ENCODE data around the gene ASCC3.
A peak's percentile ranks its signal among the peaks of the same experiment; 100 is the strongest.
"Not testable (repeated sequence)": the region's sequence is repeated elsewhere in the genome, so short reads cannot be mapped to it uniquely, and the experiment has no call there.

ASCC3 gene

DNA sequence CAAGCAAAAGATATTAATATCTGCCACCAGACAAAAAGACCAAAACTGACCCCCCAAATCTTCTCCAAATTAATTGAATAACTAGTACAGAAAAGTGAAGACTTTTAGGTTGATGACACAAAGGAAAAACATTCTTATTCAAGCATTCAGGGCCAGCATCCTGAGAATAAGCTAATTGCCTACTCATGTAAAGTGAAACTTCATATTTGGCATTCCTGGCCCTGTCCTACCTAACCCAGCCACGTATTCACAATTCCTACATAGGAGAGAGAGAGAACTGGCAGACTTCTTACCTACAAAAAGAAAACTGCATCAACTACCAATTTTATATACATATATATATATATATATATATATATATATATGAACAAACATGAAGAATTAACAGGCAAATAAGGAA is 4.9 kb upstream of the ASCC3 start:
- no peak for DNase-seq

DNA sequence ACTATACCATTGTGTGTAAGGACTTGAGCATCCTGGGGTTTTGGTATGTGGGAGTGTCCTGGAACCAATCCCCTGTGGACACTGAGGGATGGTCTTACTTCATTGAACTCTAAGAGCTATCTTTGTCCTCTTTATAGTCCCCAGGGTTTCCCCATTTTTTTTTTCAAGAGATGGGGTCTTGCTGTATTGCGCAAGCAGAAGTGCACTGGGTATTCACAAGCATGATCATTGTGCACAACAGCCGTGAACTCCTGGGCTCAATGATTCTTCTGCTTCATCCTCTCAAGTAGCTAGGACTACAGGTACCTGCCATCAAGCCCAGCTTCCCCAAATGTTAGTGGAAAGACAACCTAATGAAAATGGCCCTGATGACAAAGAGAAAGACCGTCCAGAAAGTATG is 2.2 kb upstream of the ASCC3 start:
- DNase-seq = no peak

DNA sequence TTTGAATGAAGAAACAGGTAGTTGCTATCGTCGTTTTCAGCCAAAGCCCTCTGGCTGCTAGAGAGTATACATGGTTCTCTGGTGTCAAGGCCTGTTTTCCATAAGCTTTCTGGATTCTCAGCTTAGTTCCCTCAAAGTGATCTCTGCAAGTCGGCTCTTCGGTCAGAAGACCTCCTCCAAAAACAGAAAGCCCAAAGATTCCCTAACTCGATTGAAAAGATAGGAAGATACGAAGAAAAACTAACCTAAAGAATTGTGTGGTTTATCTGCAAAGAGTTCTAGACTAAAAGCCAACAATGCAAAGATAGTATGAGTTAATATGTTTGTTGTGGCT is 545 bp upstream of the ASCC3 start:
- no peak for DNase-seq

DNA sequence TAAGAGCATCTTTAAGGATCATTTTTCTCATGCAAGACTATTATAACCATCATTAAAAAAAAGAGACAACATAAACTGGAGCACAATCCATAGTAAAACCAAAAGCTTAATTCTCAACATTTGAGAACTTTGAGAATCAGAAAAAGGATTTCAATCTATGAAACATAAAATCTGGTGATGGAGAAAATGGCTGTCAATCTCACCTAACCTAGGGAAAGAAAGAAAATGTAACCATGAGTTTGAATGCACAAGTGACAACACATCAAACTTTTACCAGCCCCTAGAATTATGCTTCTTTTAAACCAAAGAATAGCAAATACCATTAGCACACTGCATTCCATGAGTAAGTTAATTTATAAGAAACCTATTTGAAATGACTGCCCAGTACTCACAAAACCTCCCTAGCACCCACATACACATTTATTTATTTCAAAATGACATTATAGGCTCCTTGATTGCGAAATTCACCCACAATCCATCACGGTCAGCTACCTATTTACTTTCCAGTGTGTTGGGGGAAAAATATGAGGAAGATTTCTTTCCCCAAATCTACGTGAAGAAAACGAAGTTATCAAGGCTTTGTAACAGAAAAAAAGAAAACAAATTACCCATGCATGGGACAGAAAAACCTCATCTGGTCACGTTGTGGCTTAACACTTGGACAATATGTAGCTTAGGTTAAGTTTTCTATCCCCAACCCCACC is 828 bp downstream of the ASCC3 start:
- DNase-seq = peak; percentile 18

DNA sequence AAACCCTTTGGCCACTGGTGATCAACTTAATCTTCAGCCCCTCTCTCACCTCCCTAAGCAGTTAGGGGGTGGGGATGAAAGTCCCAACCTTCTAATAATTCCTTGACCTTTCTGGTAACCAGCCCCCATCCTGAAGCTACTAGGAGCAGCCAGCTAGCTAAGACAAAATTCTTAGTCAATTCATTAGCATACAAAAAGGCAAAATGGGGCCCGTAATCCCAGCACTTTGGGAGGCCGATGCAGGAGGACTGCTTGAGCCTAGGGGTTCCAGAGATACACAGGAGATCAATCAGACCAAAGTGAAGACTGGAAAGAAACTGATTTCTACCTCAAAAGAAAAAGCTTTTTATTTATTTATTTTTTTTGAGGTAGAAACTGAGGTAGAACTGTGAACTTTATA is 1.8 kb downstream of the ASCC3 start:
- no peak for DNase-seq

DNA sequence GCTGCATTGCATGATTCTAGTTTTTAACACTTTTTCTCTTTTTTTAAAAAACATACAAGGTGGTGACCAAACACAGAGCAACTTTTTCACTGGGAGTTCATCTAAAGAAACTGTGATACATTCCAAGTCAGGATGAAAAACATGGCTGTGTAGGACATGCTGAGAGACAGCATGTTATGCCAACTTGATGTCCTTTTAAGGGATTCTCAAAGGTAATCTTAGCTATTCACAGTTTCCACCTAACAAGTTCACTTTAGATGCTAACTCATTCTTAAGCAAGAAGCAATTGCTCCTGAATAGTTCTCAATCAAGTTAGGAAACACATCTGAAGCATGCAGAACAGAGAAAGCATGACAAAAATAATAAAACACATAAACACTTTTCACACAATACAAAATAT is 3.3 kb downstream of the ASCC3 start:
- no peak for DNase-seq

DNA sequence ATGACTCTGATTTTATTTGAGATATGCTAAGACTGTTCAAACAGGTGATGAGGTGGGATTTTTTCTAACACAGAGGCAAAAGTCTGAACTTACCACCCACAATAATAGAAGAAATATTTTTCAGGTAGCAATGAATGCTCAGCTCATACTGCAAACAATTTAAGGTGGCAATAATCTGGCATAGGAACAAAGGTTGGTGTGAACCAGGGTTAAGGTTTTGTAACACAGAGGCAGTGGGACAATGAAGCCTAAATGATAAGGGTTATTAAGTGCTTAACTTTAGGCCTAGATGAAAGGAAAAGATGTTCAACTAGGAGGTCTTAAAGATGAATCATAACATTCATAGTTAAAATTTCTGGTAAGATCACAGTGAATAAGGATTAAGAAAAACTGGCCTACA is 4.9 kb downstream of the ASCC3 start:
- DNase-seq = no peak

DNA sequence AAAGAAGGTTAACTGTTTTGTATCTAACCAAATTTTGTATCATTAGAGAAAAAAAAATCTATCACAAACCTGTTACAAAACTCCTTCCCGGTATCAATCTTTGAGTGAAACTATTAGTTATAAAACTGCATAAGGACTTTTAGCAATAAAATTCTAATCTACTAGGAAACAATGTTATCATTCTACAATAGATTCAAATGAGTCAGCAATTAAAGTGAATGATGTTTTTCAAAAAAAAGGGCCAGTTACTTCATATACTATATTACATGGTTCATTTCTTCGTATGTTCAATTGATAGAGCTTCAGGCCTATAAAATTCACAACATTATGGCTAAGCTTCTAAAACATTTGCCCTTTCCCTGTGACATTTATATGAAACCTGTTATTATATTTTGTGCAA is 15.6 kb downstream of the ASCC3 start:
- DNase-seq = no peak

DNA sequence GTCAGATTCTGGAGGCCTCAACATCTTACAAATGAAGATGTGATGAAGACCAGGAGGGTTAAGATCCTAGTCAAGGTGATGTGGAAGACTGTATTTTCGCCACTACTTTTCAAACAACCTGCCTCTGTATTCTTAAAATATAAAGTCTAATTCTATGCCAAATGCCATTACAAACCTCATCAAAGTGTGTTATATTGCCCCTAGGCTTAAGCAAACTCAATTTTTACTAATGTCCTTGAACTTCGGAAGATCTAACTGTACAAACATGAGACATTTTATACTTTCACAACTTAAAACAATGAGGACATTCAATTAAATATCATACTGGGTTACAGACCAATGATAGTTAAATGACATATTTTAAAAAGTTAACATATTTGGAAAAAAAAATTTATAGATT is 19.1 kb downstream of the ASCC3 start:
- DNase-seq = no peak

DNA sequence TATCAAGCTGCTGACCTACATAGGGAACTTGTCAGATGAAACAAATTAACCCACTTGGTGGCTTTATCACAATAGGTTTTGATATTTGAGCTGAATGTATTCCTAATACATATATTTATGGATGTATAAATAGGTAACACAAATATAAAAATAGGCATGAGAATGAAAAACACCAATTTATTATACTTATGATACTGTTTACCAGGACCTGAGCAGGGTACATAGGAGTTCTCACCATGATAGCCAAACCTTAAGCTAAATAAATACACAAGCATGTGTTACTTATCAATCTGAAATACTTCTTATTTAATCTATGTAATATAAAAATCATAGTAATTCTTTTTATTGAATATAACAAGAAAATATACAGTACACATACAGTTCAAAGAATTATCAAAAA is 25.0 kb downstream of the ASCC3 start:
- DNase-seq = no peak

DNA sequence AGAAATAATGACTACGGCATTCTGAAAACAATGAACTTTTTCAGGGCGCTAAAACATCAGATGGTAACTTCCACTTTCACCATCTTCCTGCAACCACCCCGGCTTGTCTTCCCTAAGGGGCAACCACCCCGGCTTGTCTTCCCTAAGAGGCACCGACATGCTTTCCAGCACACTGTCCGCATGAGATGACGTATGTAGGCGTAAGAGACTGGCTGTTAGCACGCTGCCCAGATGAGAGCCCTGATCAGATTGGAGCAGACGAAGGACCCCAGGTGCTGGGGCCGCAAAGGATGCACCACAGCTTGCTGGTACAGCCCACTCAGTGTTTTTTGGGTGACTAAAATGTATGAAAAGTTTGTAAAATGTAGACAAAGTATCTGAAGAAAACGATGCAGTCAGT is 29.3 kb downstream of the ASCC3 start:
- DNase-seq = no peak

DNA sequence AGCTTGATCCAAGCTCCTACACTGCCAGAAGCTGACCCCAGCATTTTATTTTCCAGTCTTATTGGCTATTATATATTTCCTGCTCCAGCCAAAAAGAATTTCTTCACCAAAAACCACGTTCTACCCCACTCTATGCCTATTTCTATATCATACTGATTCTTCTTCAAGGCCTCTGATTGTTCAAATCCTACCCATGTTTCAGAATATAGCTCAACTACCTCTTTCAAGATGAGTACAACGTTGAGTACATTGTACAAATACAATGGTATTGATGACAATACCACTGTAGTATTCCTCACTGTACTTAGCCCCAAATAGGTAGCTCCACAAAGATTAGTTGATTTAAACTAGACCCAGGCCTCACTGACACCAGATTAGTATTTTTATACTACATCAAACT is 31.0 kb downstream of the ASCC3 start:
- no peak for DNase-seq

DNA sequence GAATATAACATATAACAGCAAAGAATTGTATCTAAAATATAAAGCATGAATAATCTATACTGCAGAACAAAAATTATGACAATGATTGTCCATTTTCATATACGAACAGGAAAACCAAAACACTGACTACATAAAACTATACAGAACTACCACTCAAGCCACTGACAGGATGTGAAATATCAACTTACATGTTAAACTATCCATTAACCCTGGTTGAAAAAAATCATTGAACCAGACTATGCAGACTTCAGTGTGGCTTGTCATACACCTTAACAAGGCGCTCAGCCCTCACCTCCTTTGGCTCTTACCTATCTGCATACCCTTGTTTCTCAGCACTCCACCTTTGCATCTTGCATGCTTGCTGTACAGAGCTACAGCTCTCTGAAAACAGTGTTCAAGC is 34.9 kb downstream of the ASCC3 start:
- DNase-seq = no peak

DNA sequence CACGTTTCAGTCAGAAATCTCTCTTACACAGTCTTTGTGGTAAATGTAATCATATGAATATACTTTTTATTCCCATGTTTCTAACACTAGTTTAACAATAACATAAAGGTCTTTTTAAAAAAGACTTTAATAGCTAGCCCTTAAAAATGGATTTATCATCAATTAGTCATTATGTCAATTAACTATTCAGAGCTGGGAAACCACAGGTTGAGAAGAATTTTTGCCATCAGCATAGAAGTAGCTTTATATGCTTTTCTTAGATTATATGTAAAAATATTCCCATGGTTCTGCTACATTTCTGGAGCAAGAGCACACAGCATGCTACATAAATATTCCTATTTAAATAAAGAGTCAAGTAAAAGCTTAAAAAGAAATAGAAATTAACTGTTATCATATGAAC is 35.5 kb downstream of the ASCC3 start:
- DNase-seq = no peak

DNA sequence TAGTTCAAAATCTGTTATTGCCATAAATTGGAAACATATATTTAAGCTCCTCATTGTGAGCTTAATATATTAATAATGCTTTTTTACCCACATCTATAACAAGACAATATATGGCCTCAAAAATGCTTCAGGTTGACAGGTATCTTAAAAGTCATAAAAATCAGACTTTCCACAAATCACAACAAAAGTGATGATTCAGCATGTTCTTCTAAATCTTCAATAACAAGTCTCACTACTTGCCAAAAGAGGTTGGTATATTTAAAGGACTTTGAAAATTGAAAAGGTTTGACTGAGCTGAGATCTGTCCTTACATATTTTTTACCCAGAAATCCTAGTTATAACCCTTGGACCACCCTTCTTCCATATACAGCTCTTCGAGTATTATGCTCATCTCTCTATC is 41.7 kb downstream of the ASCC3 start:
- DNase-seq = no peak

DNA sequence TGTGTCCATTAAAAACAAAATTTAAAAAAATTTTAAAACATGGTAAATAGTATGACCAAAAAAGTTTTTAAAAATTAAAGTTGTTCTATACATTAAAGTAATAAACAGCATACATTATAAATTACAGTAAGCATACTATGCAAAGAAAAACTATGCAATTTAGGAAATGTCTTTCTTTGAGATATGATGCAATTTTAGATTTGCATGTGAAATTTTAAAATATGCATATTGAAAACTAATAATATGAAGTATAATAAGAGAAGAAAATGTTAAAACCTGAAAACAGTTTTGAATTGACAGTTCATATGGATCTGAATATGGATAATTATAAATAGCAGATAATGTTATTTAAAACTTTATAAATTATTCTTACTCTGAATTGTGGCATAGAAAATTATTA is 43.1 kb downstream of the ASCC3 start:
- no peak for DNase-seq

DNA sequence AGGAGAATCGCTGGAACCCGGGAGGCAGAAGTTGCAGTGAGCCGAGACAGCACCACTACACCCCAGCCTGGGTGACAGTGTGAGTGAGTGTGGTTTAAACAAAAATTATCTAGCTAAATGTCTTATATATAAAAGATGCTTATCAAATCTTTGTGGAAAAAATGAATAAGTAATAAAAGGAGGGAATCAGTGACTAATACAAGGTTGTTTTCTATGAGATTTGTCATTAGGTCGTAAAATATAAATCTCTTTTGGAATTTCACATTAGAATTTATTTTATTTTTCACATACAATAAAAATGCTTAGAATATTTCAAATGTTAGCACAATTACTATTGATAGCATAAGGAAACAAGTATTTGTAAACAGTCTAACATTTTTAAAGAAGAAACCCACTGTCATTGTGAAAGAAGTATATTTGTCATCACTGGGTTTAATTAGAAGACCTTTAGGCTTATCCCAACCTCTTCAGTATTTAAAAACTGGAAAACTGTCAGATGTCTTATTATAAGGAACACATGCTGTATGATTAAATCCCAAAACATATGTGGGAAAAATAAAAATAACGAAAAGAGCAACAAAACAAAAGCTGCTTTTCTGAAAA is 47.1 kb downstream of the ASCC3 start:
- no peak for DNase-seq

DNA sequence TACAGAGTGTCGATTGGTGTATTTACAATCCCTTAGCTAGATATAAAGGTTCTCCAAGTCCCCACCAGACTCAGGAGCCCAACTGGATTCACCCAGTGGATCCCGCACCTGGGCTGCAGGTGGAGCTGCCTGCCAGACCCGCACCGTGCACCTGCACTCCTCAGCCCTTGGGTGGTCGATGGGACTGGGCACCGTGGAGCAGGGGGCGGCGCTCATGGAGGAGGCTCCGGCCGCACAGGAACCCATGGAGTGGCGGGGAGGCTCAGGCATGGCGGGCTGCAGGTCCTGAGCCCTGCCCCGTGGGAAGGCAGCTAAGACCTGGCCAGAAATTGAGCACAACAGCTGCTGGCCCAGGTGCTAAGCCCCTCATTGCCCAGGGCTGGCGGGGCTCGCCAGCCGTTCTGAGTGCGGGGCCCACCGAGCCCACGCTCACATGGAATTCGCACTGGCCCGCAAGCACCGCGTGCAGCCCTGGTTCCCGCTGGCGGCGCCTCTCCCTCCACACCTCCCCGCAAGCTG is 52.0 kb downstream of the ASCC3 start:
- DNase-seq = not testable (repeated sequence)

DNA sequence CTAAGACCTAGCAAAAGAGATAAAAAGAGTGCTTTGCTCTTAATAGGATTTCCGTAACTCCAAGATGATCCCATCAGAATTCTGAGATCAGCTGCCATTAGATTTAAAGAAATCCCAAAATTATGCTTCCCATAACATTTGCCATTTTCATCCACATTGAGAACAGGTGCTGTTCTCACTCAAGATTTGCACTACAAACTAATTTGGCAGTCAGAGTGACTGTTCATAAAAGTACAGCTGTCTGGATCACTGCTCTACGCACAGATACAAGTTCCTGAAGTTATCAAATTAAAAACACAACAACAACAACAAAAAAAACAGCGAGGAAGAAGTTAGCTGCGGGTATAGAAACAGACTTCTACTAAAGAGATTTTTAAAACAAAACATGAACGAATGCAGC is 58.1 kb downstream of the ASCC3 start:
- no peak for DNase-seq

DNA sequence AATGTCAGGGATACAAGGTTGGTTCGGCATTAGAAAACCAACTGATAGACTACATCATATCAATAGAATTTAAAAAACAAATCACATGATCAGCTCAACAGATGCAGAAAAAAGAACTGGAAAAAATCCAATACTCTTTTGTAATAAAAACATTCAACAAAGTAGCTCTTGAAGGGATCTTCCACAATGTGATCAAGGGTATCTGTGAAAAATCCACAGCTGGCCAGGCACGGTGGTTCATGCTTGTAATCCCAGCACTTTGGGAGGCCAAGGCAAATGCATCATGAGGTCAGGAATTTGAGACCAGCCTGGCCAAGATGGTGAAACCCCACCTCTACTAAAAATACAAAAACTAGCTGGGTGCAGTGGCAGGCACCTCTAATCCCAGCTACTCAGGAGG is 63.1 kb downstream of the ASCC3 start:
- DNase-seq = no peak

DNA sequence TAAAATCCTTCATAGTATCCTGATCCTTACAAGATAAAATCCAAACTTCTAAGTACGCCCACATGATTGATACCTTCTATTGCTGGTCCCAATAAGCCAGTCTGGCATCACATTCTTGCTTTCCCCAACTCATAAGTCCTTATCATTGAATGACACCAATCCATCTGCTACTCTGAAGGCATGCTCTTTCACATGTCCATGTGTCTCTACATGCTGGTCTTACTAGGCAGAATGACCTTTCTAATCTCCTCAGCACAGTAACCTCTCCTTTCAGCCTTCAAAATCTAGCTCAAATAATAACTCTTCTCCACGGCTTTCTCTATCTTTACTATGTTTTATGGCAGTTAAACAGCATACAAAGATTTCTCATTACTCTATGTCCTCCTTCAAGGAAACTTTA is 71.1 kb downstream of the ASCC3 start:
- DNase-seq = no peak

DNA sequence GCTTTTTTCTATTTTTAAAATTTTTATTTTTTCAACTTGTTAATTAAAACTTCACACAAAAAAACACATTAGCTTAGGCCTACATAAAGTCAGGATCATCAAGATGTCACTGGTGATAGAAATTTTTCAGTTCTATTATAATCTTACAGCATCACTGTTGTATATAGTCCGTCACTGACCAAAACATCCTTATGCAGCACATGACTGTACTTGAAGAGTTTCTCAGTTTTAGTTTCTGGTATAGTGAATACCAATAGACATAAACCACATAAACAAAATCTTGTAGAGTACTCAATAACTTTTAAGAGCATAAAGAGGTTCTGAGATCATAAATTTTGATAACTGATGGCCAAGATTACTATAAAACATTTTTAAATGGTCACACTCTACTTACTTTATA is 71.8 kb downstream of the ASCC3 start:
- no peak for DNase-seq

DNA sequence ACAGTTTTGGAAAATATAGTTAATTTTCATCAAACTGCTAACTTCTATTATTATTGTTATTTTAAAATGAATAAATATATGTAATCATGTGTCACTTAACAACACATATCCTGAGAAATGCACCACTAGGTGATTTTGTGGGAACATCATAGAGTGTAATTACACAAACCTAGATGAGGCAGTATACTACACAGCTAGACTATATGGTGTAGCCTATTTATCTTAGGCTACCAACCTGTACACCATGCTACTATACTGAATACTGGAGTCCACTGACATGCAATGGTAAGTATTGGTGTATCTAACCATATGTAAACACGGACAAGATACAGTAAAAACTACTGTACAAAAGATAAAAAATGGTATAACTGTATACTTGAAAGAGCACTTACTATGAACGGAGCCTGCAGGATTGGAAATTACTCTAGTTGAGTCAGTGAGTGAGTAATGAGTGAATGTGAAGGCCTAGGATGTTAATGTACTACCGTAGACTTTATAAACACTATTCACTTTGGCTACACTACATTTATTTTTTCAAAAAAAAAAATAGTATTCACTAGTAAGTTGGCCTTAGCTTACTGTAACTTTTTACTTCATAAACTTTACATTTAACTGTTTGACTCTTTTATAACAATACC is 72.4 kb downstream of the ASCC3 start:
- no peak for DNase-seq

DNA sequence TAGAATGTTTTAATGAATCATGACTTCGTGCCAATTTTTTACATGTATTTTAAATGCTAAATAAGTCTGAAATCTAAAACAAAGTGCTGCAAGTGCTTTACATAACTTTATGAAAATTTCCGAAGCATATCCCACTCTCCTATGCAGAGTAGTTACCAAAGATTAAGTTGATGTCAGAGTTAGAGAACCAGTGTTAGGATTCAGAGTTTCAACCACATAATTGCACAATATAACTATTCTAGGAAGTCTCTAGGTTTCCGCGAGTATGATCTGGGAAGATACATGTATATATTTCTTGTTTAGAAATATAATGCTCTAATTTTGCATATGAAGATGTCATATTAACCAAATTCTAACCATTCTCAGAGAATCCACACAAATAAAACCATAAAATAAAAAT is 74.8 kb downstream of the ASCC3 start:
- no peak for DNase-seq
